K562 (cell line): ENCODE results near the gene FABP7. TPM values are rescaled to one million over a fixed set of nuclear protein-coding genes. Genes with fewer than 3 reads are reported as not detected.

Experiments
- ATAC-seq: fragments of 200-7000 bp; cut with Tn5 transposase; 3 replicates; pipeline ENCODE4 v1.9.1; 2020; ENCODE audit warnings: moderate library complexity
- BruUV-seq: library from RNA; stranded (reverse); fragments of 400-500 nt; replicated peaks from 2 replicates; lab custom pipeline; 2021; lab: Mats Ljungman, UMichigan
- CTCF ChIA-PET: fragments of 300-600 bp; formaldehyde crosslinking; extraction: SDS; loops from one replicate; lab custom pipeline; 2021; ENCODE audit warnings: low intra/inter-chr PET ratio; lab: Yijun Ruan, JAX
- POLR2A ChIA-PET: fragments of 300-600, 350-650 bp; sonication (Branson Sonifier 250); formaldehyde crosslinking; extraction: SDS; loops from one replicate; lab custom pipeline; 2021; ENCODE audit warnings: antibody characterized with exemption, inconsistent platforms; lab: Yijun Ruan, JAX
- DNase-seq, 4 experiments: peaks; one replicate each; pipeline versions ENCODE4 v3.0.0 to v3.0.0-alpha.2; 2011 to 2018; ENCODE audit warnings: low spot score in 3 of 4, mixed read lengths in 3 of 4; ENCODE audit errors: extremely low read depth in 1 of 4
- FAIRE-seq: peaks from 2 replicates; lab custom pipeline; 2011; peaks lifted over from hg19 to GRCh38; lab: Jason Lieb, UNC
- H2AFZ ChIP-seq: 2 replicates; pipeline ENCODE4 v1.6.0; 2011; ENCODE audit warnings: low read depth, low read length, control low read depth, inconsistent platforms
- H3K27ac ChIP-seq: fragments of 200-600 bp; 3 replicates; pipeline ENCODE4 v1.8.0; 2011; ENCODE audit warnings: low read depth, mild to moderate bottlenecking, control low read depth, inconsistent platforms, low read length, moderate library complexity, mixed read lengths; ENCODE audit errors: extremely low read depth
- H3K27me3 ChIP-seq, 2 experiments: fragments of 300-600 bp in 1 of 2; 2 replicates in 1 of 2; 3 replicates in 1 of 2; pipeline versions ENCODE4 v1.6.0 to v1.8.0; 2011; ENCODE audit warnings: inconsistent platforms in 2 of 2, low read length in 2 of 2, mild to moderate bottlenecking in 1 of 2, mixed read lengths in 1 of 2, moderate library complexity in 1 of 2; ENCODE audit not compliant: control insufficient read depth in 2 of 2, insufficient read depth in 2 of 2
- H3K36me3 ChIP-seq: fragments of 300-600 bp; 3 replicates; pipeline ENCODE4 v1.8.0; 2011; ENCODE audit warnings: mild to moderate bottlenecking, low read length, inconsistent platforms; ENCODE audit not compliant: control insufficient read depth, insufficient read depth
- H3K4me1 ChIP-seq, 2 experiments: fragments of 200-600 bp in 1 of 2; replicated peaks in 1 of 2; 2 replicates in 1 of 2; 3 replicates in 1 of 2; pipeline versions ENCODE4 v1.5.1 to v1.8.0; 2011; ENCODE audit warnings: inconsistent platforms in 2 of 2, low read length in 2 of 2, mild to moderate bottlenecking in 1 of 2, mixed read lengths in 1 of 2, moderate library complexity in 1 of 2; ENCODE audit not compliant: control insufficient read depth in 2 of 2, insufficient read depth in 2 of 2
- H3K4me2 ChIP-seq: 2 replicates; pipeline ENCODE4 v1.6.1; 2011; ENCODE audit warnings: low read length, control low read depth, inconsistent platforms, mixed read lengths; ENCODE audit not compliant: insufficient read depth
- H3K4me3 ChIP-seq: fragments of 200-600 bp; sonication (generic), shearing (Covaris generic); 2 replicates; pipeline ENCODE4 v1.5.1; 2016; ENCODE audit warnings: control low read depth, inconsistent platforms
- H3K79me2 ChIP-seq: fragments of 200-600 bp; 3 replicates; pipeline ENCODE4 v1.8.0; 2011; ENCODE audit warnings: low read length, inconsistent platforms; ENCODE audit not compliant: control insufficient read depth, insufficient read depth
- H3K9ac ChIP-seq, 2 experiments: 2 replicates each; pipeline versions ENCODE4 v1.6.0 to v1.6.1; 2011; ENCODE audit warnings: low read depth in 2 of 2, low read length in 2 of 2, control low read depth in 1 of 2, inconsistent platforms in 1 of 2, mild to moderate bottlenecking in 1 of 2, mixed read lengths in 1 of 2; ENCODE audit not compliant: insufficient read depth in 1 of 2
- H3K9me1 ChIP-seq: one replicate; pipeline ENCODE4 v1.6.0; 2011; ENCODE audit warnings: inconsistent platforms, mild to moderate bottlenecking, low read length, moderate library complexity; ENCODE audit not compliant: control insufficient read depth, insufficient read depth
- H3K9me3 ChIP-seq: replicated peaks from 2 replicates; pipeline ENCODE4 v1.5.1; 2011; ENCODE audit warnings: low read depth, low read length, inconsistent platforms; ENCODE audit not compliant: control insufficient read depth, insufficient read depth
- H4K20me1 ChIP-seq: replicated peaks from 2 replicates; pipeline ENCODE4 v1.6.1; 2011; ENCODE audit warnings: low read length, inconsistent platforms, mixed read lengths; ENCODE audit not compliant: control insufficient read depth, insufficient read depth
- CCNT2 ChIP-seq: IDR thresholded peaks from 2 replicates; pipeline ENCODE4 v1.6.1; 2011; ENCODE audit warnings: borderline replicate concordance, low read depth, mild to moderate bottlenecking, moderate library complexity, mixed read lengths, low read length; ENCODE audit not compliant: insufficient read length; ENCODE audit errors: extremely low read depth
- CHD4 ChIP-seq: fragments of 200-600 bp; sonication (generic); IDR thresholded peaks from 3 replicates; pipeline ENCODE4 v1.6.1; 2012; ENCODE audit warnings: low read depth, mild to moderate bottlenecking, mixed read lengths, low read length, inconsistent platforms; ENCODE audit not compliant: insufficient read depth, insufficient replicate concordance, poor library complexity, severe bottlenecking
- EZH2 ChIP-seq: IDR thresholded peaks from 2 replicates; pipeline ENCODE4 v1.6.1; 2012; ENCODE audit warnings: low read depth, mild to moderate bottlenecking, inconsistent platforms, low read length, borderline replicate concordance
- IRF2 ChIP-seq: sonication (generic); formaldehyde crosslinking; IDR thresholded peaks from 2 replicates; pipeline ENCODE4 v1.8.1; 2022; ENCODE audit warnings: mild to moderate bottlenecking, missing genetic modification reagents
- JUNB ChIP-seq: fragments of 450-650 bp; formaldehyde crosslinking; conservative IDR thresholded peaks from 2 replicates; pipeline ENCODE4 v1.4.0; 2020; ENCODE audit warnings: mild to moderate bottlenecking
- L3MBTL2 ChIP-seq: fragments of 450-650 bp; IDR thresholded peaks from 2 replicates; pipeline ENCODE4 v1.6.1; 2016; ENCODE audit warnings: mild to moderate bottlenecking, moderate library complexity
- PHB2 ChIP-seq: fragments of 450-650 bp; IDR thresholded peaks from 2 replicates; pipeline ENCODE4 v1.6.1; 2017; ENCODE audit warnings: low read depth
- RBM34 ChIP-seq: fragments of 200-400 bp; formaldehyde crosslinking; IDR thresholded peaks from 2 replicates; pipeline ENCODE4 v1.6.1; 2018; ENCODE audit warnings: low read length, borderline replicate concordance; ENCODE audit not compliant: insufficient read depth
- RCOR1 ChIP-seq, 2 experiments: IDR thresholded peaks; 2 replicates each; pipeline ENCODE4 v1.6.1; 2012; ENCODE audit warnings: low read depth in 2 of 2, low read length in 2 of 2, borderline replicate concordance in 1 of 2, improper control_type of control experiment in 1 of 2
- TBP ChIP-seq: optimal IDR thresholded peaks from 2 replicates; pipeline ENCODE3; 2011; ENCODE audit warnings: low read depth, low read length, improper control_type of control experiment
- TCFL5 ChIP-seq: fragments of 250-450 bp; sonication (Bioruptor Pico); conservative IDR thresholded peaks from 2 replicates; pipeline ENCODE4 v1.6.1; 2021; ENCODE audit warnings: mild to moderate bottlenecking, moderate library complexity, matching md5 sums
- TEAD4 ChIP-seq, 2 experiments: sonication (generic) in 1 of 2; formaldehyde crosslinking in 1 of 2; IDR thresholded peaks; 2 replicates each; pipeline versions ENCODE4 v1.6.1 to v1.8.0; 2012 to 2022; ENCODE audit warnings: borderline replicate concordance in 1 of 2, inconsistent platforms in 1 of 2, low read length in 1 of 2, mild to moderate bottlenecking in 1 of 2, missing genetic modification reagents in 1 of 2
- TFAP4 ChIP-seq: sonication (generic); formaldehyde crosslinking; IDR thresholded peaks from 2 replicates; pipeline ENCODE4 v1.8.0; 2022; ENCODE audit warnings: missing genetic modification reagents, mild to moderate bottlenecking, moderate library complexity, borderline replicate concordance
- ZC3H4 ChIP-seq: sonication (generic); formaldehyde crosslinking; IDR thresholded peaks from 2 replicates; pipeline ENCODE4 v1.9.0; 2021; ENCODE audit warnings: missing genetic modification reagents, borderline replicate concordance
- ZNF121 ChIP-seq: sonication (generic); formaldehyde crosslinking; conservative IDR thresholded peaks from 2 replicates; pipeline ENCODE4 v1.8.0; 2022; ENCODE audit warnings: missing genetic modification reagents
- ZNF347 ChIP-seq: fragments of 450-650 bp; formaldehyde crosslinking; IDR thresholded peaks from 2 replicates; pipeline ENCODE4 v1.4.0; 2020; ENCODE audit warnings: low read depth, mild to moderate bottlenecking, moderate library complexity
- WGBS: fragments of 100-300 bp; shearing (Covaris generic); methylation state at CpG from one replicate; pipeline ENCODE4 v1.1.6; 2016; ENCODE audit warnings: low coverage, mixed read lengths; ENCODE audit not compliant: insufficient coverage; ENCODE audit errors: missing lambda C conversion rate; 5-methylcytosine and 5-hydroxymethylcytosine counted together
- in situ Hi-C: fragments of 300-500 bp; cut with MboI; formaldehyde crosslinking; loops from 4 replicates; pipeline ENCODE4 v1.15.0; 2018; ENCODE audit warnings: inconsistent platforms, mixed read lengths
- intact Hi-C: fragments of 100-400 bp; cut with micrococcal nuclease; formaldehyde crosslinking; loops from 2 replicates; pipeline ENCODE4 v1.14.2; 2022
- polyA plus RNA-seq, 8 experiments: library from polyadenylated mRNA; depleted of rRNA in 4 of 8; stranded (reverse) in 5 of 8; unstranded in 3 of 8; fragments of >200 nt; fragmentation: Nextera tagmentation in 2 of 8; fragmentation: Illumina TruSeq in 1 of 8; extraction: Ambion mirVana in 2 of 8; extraction: Trizol in 1 of 8; gene quantifications; 2 replicates each; pipeline versions ENCODE4 v1.2.1 to v1.2.3, GENCODE V29; 2011 to 2014; ENCODE audit warnings: inconsistent platforms in 1 of 8, missing spikeins in 1 of 8
- total RNA-seq, 7 experiments: library from RNA; depleted of rRNA in 6 of 7; stranded (reverse); fragments of >200 nt in 6 of 7; fragmentation: Illumina TruSeq in 2 of 7; extraction: Trizol in 2 of 7; gene quantifications; 2 replicates each; pipeline versions ENCODE4 v1.2.1 to v1.2.3, GENCODE V29; 2011 to 2021; ENCODE audit warnings: low replicate concordance in 1 of 7
- TF ChIP-seq, protein P1 (sequence below): conservative IDR thresholded peaks from 2 replicates; pipeline ENCODE4 v1.6.1; 2011; ENCODE audit warnings: low read depth, mild to moderate bottlenecking, low read length; ENCODE audit not compliant: control insufficient read depth

FABP7 gene
- total and polyA plus RNA-seq, 9 of the 15 experiments (the other 6 are each of a cell fraction or from before 2014, with no cell fraction given) = 0.07 to 0.14 TPM; not detected in 7

DNA sequence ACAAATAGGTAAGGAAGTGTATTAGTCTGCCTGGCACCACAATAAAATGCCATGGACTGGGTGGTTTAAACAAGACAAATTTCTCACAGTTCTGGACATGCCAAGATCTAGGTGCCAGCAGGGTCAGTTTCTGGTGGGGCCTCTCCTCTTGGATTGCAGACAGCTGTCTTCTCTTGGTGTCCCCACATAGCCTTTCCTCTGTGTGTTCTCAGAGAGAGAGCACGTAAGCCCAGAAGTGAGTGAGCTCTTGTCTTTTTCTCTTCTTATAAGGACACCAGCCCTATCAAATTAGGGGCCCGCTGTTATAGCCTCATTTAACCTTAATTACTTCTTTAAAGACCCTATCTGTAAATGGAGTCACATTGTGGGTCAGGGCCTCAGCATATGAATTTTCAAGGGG is 37.8 kb downstream of the FABP7 start:
- no peak for TF ChIP-seq TFAP4 (CRISPR knock-in tag)
- TF ChIP-seq CHD4 = no peak
- TF ChIP-seq L3MBTL2 = no peak
- no peak for TF ChIP-seq RBM34
- TF ChIP-seq ZNF121 (CRISPR knock-in tag) = no peak
- no peak for TF ChIP-seq EZH2
- TF ChIP-seq PHB2 = no peak
- TF ChIP-seq ZNF347 (CRISPR knock-in tag) = no peak
- TF ChIP-seq CCNT2 = no peak
- no peak for TF ChIP-seq TBP
- TF ChIP-seq ZC3H4 (CRISPR knock-in tag) = no peak
- no peak for TF ChIP-seq IRF2 (CRISPR knock-in tag)
- no peak for TF ChIP-seq TCFL5 (CRISPR knock-in tag)
- TF ChIP-seq JUNB = no peak
- TF ChIP-seq, protein P1, sequence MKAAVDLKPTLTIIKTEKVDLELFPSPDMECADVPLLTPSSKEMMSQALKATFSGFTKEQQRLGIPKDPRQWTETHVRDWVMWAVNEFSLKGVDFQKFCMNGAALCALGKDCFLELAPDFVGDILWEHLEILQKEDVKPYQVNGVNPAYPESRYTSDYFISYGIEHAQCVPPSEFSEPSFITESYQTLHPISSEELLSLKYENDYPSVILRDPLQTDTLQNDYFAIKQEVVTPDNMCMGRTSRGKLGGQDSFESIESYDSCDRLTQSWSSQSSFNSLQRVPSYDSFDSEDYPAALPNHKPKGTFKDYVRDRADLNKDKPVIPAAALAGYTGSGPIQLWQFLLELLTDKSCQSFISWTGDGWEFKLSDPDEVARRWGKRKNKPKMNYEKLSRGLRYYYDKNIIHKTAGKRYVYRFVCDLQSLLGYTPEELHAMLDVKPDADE = no peak
- TF ChIP-seq RCOR1 (IDR thresholded peaks at IDR 0.05; ENCODE audit: borderline replicate concordance in 1 of 2, low read depth in 2 of 2, low read length in 2 of 2) = no peak
- no peak for TF ChIP-seq TEAD4 (IDR thresholded peaks at IDR 0.05; ENCODE audit: low read length)
- TF ChIP-seq TEAD4 (CRISPR knock-in tag; IDR thresholded peaks at IDR 0.05; ENCODE audit: borderline replicate concordance) = no peak
- WGBS = 19% methylated on average over 2 of the region's 2 CpGs
- H2AFZ ChIP-seq = peak overlapping the region; percentile 62; the same call in 1 of the 2 replicates

More for the DNA sequence above, 37.8 kb downstream of the FABP7 start:
- no TSS peak for BruUV-seq
- ChIA-PET CTCF (no interaction called here), POLR2A (no interaction called here)
- ATAC-seq (no peak), FAIRE-seq (no peak), DNase-seq (no peak)
- intact Hi-C loops (no loop called here), in situ Hi-C loops (no loop called here)
- H3K27me3 ChIP-seq = no peaks in the 10 kb centered on the region
- 0 out of 5 replicates have a peak, but pooled peaks cover 0 to 3% of the 10 kb centered on the region in 2 experiments for H3K4me1 ChIP-seq
- no peak overlapping the region for H3K9ac ChIP-seq
- H4K20me1 ChIP-seq = no peaks in the 10 kb centered on the region
- H3K4me3 ChIP-seq = no peak overlapping the region
- H3K79me2 ChIP-seq = no peaks in the 10 kb centered on the region
- H3K9me3 ChIP-seq = no peaks in the 10 kb centered on the region
- H3K4me2 ChIP-seq = no peak overlapping the region
- H3K9me1 ChIP-seq = no peaks in the 10 kb centered on the region
- no peak overlapping the region for H3K27ac ChIP-seq
- no peaks in the 10 kb centered on the region for H3K36me3 ChIP-seq
